Suprapubic skin (tissue), 4 donors: ENCODE data around the gene CDC7.

Source experiments
- CTCF ChIP-seq, 2 donors: fragments of 200-600 bp in 1 of 2; fragments of 450-650 bp in 1 of 2; sonication (generic) in 1 of 2; IDR thresholded peaks; one replicate each; pipeline ENCODE4 v1.5.1; 2016 to 2019; ENCODE audit warnings: antibody characterized with exemption in 2 of 2, mild to moderate bottlenecking in 1 of 2, moderate library complexity in 1 of 2
- EP300 ChIP-seq: sonication (generic); formaldehyde crosslinking; IDR thresholded peaks from one replicate; pipeline ENCODE4 v1.6.1; 2017; ENCODE audit warnings: antibody characterized with exemption
- POLR2A ChIP-seq, 2 donors: fragments of 450-650 bp; IDR thresholded peaks; one replicate each; pipeline ENCODE4 v1.6.1; 2017; ENCODE audit warnings: antibody characterized with exemption in 2 of 2, mild to moderate bottlenecking in 2 of 2, moderate library complexity in 2 of 2
- POLR2AphosphoS5 ChIP-seq, 3 donors: sonication (generic); formaldehyde crosslinking; IDR thresholded peaks; one replicate each; pipeline ENCODE4 v1.6.1; 2017; ENCODE audit warnings: antibody characterized with exemption in 3 of 3

GRCh38 chr1:91559046-91559750, 58.5 kb downstream of the CDC7 start:
- TF ChIP-seq CTCF (IDR thresholded peaks at IDR 0.05): no peak
- TF ChIP-seq POLR2A (IDR thresholded peaks at IDR 0.05): no peak
- TF ChIP-seq POLR2AphosphoS5 (IDR thresholded peaks at IDR 0.05): no peak
- TF ChIP-seq EP300: no peak
